HG02840 (cell line): Measurements from ENCODE around the gene MXRA7.
"Not testable (repeated sequence)": the region's sequence is repeated elsewhere in the genome, so short reads cannot be mapped to it uniquely, and the experiment has no call there.

Experiments used
- ATAC-seq: cut with Tn5 transposase; IDR thresholded peaks from one replicate; pipeline ENCODE4 v1.9.1; 2021; ENCODE audit warnings: mild to moderate bottlenecking, moderate library complexity, moderate number of reproducible peaks; ENCODE audit not compliant: unreplicated experiment, low FRiP score

Gene MXRA7

GRCh38 chr17:76710863-76711611 lies at the start of gene MXRA7:
Gene MXRA7 (minus strand): TSS chr17:76710965. CDS start chr17:76710946, 19 bp downstream.
- no peak for ATAC-seq

GRCh38 chr17:76758570-76758969 lies 47.8 kb upstream of the MXRA7 start:
- no peak for ATAC-seq

- no peak for ATAC-seq
Observed at GRCh38 chr17:76757256-76757655, 46.5 kb upstream of the MXRA7 start.

- no peak for ATAC-seq
Observed at GRCh38 chr17:76755285-76755684, 44.5 kb upstream of the MXRA7 start.

GRCh38 chr17:76753061-76753961 lies 42.5 kb upstream of the MXRA7 start:
- no peak for ATAC-seq

GRCh38 chr17:76752006-76752405 lies 41.2 kb upstream of the MXRA7 start:
- no peak for ATAC-seq

GRCh38 chr17:76751416-76751993 lies 40.7 kb upstream of the MXRA7 start:
- ATAC-seq: no peak

- ATAC-seq: no peak
Observed at GRCh38 chr17:76748657-76749056, 37.9 kb upstream of the MXRA7 start.

GRCh38 chr17:76747716-76748363 lies 37.1 kb upstream of the MXRA7 start:
- ATAC-seq: no peak

GRCh38 chr17:76745785-76746184 lies 35.0 kb upstream of the MXRA7 start:
- ATAC-seq: not testable (repeated sequence)

GRCh38 chr17:76744747-76745146 lies 34.0 kb upstream of the MXRA7 start:
- no peak for ATAC-seq

GRCh38 chr17:76742958-76743357 lies 32.2 kb upstream of the MXRA7 start:
- no peak for ATAC-seq

GRCh38 chr17:76740329-76741118 lies 29.8 kb upstream of the MXRA7 start:
- no peak for ATAC-seq

GRCh38 chr17:76739568-76740115 lies 28.9 kb upstream of the MXRA7 start:
- ATAC-seq: not testable (repeated sequence)

- no peak for ATAC-seq
Observed at GRCh38 chr17:76738468-76738850, 27.7 kb upstream of the MXRA7 start.

GRCh38 chr17:76737676-76738467 lies 27.1 kb upstream of the MXRA7 start, which contains the start of gene MFSD11:
Gene MFSD11 (plus strand): TSS chr17:76738119. CDS start chr17:76738353, 234 bp downstream.
- ATAC-seq: peak; percentile 52

GRCh38 chr17:76737082-76737675 lies 26.4 kb upstream of the MXRA7 start, which contains the start of gene SRSF2:
Gene SRSF2 (minus strand): TSS chr17:76737331. CDS start chr17:76737160, 171 bp downstream.
- ATAC-seq: peak; percentile 64
